HG03066 (cell line): ENCODE measurements around the gene CD72.
"Not testable (repeated sequence)": the region's sequence is repeated elsewhere in the genome, so short reads cannot be mapped to it uniquely, and the experiment has no call there.

Experiments used
- ATAC-seq: cut with Tn5 transposase; IDR thresholded peaks from one replicate; pipeline ENCODE4 v1.9.1; 2021; ENCODE audit warnings: low read depth; ENCODE audit not compliant: unreplicated experiment

The CD72 gene

DNA sequence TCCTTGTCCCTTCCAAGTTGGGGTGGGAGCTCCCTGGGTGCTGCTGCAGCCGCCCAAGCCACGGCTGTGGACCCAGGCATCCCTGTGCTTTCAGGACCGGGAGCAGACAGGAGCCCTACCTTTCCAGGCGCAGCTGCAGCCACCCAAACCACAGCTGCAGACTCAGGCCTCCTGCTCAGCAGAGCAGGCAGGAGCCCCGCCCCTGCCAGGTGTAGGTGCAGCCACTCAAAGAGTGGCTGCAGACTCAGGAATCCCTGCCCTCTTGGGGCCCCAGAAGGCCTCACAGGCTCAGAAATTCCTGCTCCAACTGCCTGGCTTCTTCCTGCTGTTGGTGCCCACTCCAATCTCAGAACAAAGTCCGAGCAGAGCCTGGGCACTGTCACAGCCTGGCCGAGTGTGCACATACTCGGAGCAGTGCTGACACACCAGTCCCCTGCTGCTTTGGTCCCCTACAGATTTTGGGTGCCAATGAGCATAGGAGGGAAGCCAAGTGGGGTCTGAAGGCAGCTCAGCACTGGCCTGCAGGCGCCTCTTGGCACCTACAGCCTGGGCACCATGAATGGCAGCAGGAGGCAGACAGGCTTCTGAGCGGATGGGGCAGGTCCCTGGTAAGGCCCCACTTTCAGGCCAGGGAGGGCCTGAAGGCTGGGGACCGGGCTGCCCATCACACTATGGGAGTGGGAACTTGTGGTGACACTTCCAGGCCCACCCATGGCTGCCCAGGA lies 19.2 kb downstream of the CD72 start:
- no peak for ATAC-seq

DNA sequence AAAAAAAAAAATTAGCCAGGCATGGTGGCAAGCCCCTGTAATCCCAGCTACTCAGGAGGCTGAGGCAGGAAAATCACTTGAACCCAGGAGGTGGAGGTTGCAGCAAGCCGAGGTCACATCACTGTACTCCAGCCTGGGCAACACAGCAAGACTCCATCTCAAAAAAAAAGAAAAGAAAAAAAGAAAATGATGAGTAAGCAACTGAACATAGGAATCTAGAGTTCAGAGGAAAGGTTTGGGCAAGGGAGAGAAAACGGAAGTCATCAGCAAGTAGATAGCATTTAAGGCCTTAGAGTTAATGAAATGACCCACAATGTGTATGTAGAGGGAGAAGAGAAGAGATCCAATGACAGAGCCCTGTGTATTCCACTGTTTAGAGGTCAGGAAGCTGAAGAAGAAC lies 21.3 kb downstream of the CD72 start:
- not testable (repeated sequence) for ATAC-seq

DNA sequence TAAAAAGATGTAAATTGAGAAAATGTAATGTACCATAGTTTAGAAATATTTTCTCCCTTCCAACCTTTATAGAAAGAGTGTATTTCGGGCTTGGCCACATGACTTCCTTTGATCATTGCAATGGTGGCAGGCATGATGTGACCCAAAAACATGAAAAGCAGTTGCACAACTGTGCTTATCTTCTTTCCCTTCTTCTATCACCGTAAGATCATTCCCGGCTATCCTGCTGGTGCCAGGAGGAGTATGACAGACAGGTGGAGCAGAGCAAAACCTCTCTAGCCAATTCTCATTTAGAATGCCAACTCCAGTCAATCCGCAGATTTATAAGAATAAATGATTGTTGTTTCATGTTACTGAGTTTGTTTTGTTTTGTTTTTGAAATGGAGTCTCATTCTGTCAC lies 23.7 kb downstream of the CD72 start:
- ATAC-seq, result no peak

DNA sequence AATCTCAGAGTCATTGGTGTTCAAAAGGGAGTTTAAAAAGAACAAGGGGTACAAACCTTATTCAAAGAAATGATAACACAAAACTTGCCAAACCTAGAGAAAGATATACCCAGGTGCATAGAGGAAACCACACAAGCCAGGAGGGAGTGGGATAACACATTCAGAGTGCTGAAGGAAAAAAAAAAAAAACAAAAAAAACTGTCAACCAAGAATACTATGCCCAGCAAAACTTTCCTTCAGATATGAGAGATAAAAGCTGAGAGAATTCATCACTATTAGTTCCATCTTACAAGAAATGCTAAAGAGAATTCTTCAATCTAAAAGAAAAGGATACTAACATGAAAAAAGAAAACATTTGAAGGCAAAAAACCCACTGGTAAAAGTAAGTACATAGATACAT lies 24.6 kb downstream of the CD72 start:
- no peak for ATAC-seq

DNA sequence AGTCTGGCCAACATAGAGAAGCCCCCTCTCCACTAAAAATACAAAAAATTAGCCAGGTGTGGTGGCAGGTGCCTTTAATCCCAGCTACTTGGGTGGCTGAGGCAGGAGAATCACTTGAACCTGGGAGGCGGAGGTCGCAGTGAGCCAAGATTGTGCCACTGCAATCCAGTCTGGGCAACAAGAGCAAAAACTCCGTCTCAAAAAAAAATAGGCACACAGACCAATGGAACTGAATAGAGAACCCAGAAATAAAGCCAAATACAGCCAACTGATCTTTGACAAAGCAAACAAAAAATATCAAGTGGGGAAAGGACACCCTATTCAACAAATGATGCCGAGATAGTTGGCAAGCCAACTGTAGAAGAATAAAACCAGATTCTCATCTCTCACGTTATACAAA lies 29.7 kb downstream of the CD72 start:
- not testable (repeated sequence) for ATAC-seq

DNA sequence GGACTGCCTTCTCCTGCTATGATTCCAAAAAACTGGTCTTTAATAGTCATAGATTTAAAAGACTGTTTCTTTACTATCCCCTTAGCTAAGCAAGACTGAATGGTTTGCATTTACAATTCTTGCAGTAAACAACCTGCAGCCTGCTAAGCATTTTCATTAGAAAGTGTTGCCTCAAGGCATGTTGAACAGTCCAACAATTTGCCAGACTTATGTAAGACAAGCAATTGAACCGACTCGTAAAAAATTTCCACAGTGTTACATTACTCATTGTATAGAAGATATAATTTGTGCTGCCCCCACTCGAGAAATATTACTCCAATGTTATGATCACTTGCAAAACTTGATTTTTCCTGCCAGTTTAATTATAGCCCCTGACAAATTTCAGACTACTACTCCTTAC lies 33.5 kb downstream of the CD72 start:
- not testable (repeated sequence) for ATAC-seq

DNA sequence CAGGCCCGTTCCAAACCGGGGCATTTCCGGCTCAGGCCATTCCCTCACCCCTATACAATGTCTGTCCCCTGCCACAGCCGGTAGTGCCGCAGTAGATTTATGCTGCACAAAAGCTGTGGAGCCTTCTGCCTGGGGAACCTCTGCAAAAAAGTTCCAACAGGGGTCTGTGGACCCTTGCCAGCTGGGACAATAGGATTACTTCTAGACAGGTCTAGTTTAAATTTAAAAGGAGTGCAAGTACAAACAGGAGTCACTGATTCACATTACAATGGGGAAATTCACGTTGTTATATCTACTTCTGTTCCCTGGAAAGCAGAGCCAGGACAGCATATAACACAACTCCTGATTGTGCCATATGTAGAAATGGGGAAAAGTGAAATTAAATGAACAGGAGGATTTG lies 34.7 kb downstream of the CD72 start:
- not testable (repeated sequence) for ATAC-seq

DNA sequence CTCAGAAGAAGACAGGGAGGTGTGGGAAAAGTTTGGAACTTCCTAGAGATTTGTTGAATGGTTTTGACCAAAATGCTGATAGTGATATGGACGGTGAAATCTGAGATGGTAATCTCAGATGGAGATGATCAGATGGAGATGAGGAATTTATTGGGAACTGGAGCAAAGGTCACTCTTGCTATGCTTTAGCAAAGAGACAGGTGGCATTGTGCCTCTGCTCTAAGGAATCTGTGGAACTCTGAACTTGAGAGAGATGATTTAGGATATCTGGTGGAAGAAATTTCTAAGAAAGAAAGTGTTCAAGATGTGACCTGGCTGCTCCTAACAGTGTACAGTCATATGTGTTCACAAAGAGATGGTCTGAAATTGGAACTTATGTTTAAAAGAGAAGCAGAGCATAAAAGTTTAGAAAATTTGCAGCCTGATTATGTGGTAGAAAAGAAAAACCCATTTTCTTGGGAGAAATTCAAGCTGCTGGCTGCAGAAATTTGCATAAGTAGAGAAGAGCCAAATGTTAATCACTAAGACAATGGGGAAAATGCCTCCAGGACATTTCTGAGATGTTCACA lies 38.5 kb downstream of the CD72 start:
- not testable (repeated sequence) for ATAC-seq

DNA sequence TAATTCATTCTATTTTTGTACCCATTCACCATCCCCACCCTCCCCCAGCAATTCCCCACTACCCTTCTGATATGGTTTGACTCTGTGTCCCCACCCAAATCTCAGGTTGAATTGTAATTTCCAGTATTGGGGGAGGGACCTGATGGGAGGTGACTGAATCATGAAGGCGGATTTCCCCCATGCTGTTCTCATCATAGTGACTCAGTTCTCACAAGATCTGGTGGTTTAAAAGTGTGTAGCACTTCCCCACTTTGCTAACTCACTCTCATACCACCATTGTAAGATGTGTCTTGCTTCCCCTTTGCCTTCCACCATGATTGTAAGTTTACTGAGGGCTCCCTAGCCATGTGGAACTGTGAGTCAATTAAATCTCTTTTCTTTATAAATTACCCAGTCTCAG lies 39.1 kb downstream of the CD72 start:
- no peak for ATAC-seq

DNA sequence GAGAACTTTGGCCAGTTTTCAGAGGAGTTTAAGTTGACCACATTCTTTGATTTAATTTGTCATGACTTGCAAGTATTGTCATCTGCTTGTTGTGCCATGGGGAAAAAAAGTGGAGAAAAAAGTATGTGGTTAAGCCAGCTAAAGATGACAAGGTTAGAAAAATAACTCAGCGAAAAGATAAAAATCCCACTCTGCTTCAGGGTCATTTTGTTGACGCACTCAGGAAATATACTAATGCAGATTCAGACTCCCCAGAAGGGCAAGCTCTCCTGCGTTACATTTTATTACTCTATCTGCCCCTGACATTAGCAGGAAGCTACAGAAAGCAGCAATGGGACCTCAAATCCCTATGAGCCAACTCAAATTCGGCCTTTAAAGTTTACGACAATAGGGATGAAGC lies 40.7 kb downstream of the CD72 start:
- no peak for ATAC-seq

DNA sequence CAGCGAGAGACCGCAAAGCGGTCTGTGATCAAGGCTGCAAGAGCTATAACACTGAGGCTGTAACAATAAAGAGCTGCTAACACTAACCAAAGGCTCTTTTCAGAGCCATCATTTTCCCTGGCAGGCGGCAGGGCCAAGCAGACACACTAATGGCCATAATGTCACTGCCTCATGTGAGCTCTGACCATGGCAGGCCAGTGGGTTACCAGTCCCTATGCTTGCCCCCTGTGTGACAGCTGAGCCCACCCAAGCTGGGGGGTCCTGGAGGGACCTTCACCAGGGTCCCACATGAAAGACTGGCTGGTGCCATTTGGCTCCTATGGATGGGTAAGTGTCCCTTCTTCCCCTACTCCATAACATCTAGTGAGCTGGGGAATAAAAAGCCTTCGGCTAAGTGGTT lies 42.7 kb downstream of the CD72 start:
- ATAC-seq, result no peak

DNA sequence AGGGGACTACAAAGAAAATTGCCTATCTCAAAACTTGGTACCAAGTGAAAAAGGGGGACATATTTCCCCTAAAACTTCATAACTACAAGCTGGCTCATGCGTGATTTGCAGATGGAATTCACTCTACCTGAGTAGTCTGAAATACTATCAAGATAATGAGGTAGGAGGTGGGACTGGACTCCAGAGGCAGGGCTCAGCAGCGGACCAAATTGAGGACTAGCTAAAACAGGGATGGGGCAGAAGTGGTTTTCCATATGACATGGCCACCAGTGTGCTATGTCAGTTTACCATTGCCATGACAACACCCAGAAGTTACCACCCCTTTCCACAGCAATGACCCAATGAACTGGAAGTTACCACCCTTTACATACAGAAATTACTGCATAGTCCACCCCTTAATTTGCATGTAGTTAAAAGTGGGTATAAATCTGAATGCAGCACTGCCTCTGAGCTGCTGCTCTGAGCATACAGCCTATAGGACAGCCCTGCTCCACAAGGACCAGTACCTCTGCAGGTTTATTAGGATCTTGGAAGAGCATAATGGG lies 43.6 kb downstream of the CD72 start:
- ATAC-seq, result no peak

DNA sequence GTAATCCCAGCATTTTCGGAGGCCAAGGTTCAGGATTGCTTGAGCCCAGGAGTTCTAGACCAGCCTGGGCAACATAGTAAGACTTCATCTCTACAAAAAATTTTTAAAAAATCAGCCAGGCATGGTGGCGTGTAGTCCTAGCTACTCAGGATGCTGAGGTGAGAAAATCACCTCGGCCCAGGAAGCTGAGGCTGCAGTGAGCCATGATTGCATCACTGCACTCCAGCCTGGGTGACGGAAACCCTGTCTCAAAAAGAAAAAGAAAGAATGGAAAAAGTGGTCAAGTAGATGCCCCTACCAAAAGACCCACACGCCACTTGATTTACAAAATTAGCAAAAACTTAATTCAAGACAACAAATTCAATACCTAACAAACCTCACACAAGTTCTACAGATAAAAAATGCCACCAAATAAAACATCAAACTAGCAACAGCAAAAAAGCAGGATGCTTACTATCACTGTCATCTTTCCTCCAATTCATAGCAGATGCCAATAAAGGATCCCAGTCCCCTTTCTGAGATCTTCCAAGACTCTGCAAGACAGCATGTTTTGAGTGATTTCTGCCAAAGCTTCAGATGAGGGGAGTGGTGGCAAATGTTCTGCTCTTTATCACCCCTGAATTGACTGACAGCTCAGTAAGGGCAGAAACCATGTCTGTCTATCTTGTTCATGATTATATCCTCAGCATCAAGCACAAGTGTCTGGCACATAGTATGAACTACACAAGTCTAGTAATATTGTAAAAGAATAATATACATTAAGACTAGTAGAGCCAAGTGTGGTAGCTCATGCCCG lies 47.3 kb downstream of the CD72 start:
- no peak for ATAC-seq

DNA sequence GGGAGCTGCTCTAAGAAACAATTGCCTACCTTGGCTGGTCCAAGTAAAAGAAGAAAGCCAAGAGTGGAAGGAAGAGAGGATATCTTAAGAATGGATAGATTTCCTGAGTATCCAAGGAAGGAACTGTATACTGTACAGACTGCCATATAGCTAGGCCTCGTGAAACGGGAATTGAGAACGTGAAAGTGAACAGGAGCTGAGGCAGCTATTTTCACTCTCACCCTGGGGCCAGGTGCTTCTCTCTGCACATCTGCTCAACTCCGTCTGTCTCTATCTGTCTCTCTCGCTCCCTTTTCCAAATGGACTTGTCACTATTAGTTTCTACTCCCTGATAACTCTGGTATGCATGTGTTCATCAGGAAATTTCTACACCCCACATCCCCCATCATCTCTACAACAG lies 49.0 kb downstream of the CD72 start:
- ATAC-seq, result no peak

DNA sequence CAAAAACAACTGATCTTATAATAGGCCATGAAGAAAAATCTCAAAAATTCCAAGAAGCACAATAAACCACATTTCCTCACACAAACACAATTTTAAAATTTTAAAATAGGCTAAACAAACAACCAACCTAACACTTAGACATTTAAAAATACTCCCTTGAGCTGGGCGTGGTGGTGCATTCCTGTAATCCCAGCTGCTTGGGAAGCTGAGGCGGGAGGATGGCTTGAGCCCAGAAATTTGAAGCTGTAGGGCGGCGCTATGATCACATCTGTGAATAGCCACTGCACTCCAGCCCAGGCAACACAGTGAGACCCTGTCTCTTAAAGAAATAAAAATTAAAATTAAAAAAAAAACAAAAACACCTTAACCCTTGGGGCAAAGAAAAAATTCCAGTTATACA lies 50.0 kb downstream of the CD72 start:
- no peak for ATAC-seq

DNA sequence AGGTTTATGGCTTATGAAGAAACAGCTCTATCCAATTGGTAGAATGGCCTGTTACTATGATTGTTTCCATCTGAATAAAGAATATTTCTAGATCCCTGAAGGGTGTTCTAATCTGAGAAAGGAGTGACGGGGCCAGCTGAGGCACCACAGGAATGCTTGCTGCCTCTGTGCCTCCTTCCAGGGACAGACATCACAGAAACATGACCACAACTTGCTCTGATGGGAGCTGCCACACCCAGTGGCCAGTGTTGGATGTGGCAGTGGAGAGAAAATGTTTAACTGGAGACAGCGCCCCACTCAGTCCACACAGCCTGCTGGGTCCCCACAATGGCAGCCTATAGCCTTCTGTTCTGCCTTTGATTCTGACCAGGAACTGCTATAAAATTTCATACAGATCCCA lies 51.8 kb downstream of the CD72 start:
- ATAC-seq, result no peak

DNA sequence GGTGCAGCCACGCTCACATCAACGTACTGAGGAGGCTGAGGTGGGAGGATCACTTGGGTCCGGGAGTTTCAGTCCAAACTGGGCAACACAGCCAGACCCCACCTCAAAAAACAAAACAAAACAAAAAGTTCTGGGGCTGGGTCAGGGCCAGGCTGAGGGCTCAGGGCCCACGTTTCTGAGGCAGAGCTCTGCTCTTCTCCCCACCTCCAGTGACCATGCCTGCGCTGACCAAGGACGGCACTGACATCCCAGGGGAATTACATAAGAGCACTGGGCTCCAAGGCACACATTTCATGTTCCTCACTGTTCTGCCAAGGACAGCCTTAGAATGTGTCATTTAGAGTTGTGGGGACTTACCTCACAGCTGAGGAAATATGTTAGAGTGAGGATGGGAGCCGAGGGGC lies 53.6 kb downstream of the CD72 start:
- no peak for ATAC-seq

DNA sequence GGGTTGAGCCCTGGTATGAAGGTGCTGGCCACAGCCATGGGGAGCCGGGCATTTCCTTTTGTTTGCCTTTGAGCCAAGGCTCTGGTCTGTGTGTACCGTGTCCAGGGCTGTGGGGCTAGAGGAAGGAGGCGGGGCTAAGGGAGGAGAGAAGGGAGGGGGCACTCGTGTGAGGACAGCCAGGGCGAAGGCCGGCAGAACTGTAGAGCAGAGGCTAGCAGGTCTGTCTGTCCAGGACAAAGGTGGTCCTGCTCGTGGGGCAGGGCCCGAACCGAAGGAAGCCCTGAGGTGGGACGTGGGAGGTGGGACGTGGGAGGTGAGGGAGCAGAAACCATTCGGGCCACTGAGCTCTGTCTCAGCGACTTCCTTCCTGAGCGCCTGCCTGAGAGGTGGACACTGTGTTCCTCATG lies 54.4 kb downstream of the CD72 start:
- no peak for ATAC-seq

DNA sequence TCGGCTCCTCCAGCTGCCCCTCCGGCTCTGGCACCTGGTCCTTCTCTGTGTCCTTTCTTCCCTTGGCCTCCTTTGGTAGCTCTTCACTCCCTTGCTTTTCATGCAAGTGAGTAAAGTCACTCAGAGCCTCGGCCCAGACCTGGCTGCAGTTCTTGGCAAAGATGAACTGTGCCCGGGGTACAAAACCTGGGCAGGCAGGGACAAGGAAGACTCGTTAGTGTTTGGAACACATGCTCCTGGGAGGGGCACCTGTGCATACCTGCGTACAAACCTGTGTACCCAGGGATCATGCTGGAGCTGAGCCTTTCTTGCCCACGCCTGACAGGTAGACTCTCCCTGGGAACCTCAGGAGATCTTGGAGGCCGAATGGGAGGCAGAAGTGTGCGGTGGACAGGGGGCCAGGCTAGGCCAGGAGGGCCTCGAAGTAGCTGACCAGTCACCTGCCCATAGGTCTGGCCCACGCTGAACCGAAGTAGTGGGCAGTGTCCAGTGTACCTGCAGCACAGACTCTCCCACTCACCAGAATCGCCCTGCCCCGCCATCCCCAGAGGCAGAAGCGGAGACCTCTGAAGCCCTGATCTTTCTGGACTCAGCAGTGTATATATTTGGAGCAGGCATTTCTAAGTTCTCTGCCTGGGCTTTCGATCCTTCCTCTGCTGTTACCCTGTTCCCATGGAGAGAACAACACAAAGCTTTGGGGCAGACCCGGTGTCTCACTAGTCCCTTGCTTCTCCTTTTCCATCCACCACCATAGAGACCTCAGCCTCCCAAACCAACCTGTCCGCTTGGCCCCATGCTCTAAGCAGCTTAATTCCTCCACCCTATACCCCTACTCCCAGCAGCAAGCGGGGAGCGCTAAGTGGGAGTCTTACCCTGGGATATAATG lies 55.1 kb downstream of the CD72 start:
- ATAC-seq, result no peak

DNA sequence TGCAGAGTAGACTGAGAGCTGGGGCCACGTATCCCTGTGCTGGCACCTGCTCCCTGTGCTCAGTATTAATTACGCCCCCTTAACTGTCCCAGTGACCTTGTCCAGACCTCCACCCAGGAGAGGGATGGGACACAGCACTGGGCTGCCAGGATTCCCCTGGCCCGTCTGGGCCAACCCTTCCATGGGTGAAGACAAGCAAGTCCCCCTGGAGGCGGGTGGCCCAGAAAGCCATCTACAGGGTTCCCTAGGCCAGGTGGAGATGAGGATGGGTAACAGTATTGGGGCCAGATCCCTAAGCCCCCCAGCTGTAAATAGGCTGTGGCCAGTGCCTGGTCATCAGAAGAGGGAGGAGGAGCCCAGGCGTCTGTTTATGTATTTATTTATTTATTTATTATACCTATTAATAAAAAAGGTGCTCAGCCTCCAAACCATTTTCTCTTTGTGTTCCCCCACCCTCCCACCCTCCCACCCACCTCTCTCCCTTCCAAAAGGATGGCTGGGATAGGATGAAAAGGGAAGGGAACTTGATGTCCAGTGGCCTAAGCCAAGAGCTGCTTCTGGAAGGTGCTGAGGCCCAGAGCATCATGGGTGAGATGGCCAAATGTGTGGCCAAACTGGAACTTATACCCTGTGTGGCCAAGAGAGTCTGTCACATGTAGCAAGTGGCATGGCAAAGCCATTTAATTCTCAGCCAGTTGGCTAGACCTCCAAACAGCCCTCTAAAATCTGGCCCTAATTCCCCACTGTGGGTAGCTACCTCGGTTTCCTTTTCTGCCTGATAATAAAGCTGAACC lies 56.5 kb downstream of the CD72 start:
- ATAC-seq, result no peak
